Lung (tissue), 12 donors: ENCODE measurements around the gene ERGIC1. TPM values are rescaled to one million over a fixed set of nuclear protein-coding genes. Genes with fewer than 3 reads are reported as not detected.

ENCODE experiments used
- ATAC-seq: fragments of 200-7000 bp; cut with Tn5 transposase; one replicate; pipeline ENCODE4 v1.9.1; 2020; ENCODE audit warnings: moderate number of reproducible peaks; ENCODE audit not compliant: insufficient read depth, low FRiP score
- DNase-seq, 3 donors: peaks; one replicate each; pipeline ENCODE4 v3.0.0-alpha.2; 2013 to 2017
- H3K27ac ChIP-seq, 2 donors: one replicate each; pipeline ENCODE4 v1.5.1; 2013; ENCODE audit warnings: mild to moderate bottlenecking in 2 of 2, moderate library complexity in 2 of 2, control low read depth in 1 of 2, inconsistent platforms in 1 of 2, low read depth in 1 of 2, low read length in 1 of 2
- H3K27me3 ChIP-seq, 3 donors: one replicate each; pipeline ENCODE4 v1.5.1; 2013; ENCODE audit warnings: low read length in 2 of 3; ENCODE audit not compliant: control insufficient read depth in 3 of 3, insufficient read depth in 3 of 3
- H3K36me3 ChIP-seq, 4 donors: one replicate each; pipeline ENCODE4 v1.5.1; 2013; ENCODE audit warnings: low read length in 4 of 4, mild to moderate bottlenecking in 1 of 4, moderate library complexity in 1 of 4; ENCODE audit not compliant: control insufficient read depth in 4 of 4, insufficient read depth in 4 of 4
- H3K4me1 ChIP-seq, 5 donors: one replicate each; pipeline ENCODE4 v1.5.1; 2013; ENCODE audit warnings: low read length in 5 of 5, mild to moderate bottlenecking in 2 of 5, moderate library complexity in 1 of 5; ENCODE audit not compliant: control insufficient read depth in 5 of 5, insufficient read depth in 5 of 5
- H3K4me3 ChIP-seq: one replicate; pipeline ENCODE4 v1.5.1; 2013; ENCODE audit warnings: mild to moderate bottlenecking, control low read depth, moderate library complexity
- H3K9ac ChIP-seq, 2 donors: one replicate each; pipeline ENCODE4 v1.5.1; 2013; ENCODE audit warnings: low read length in 2 of 2, control low read depth in 1 of 2; ENCODE audit not compliant: insufficient read depth in 1 of 2
- H3K9me3 ChIP-seq, 4 donors: one replicate each; pipeline ENCODE4 v1.5.1; 2013; ENCODE audit warnings: low read length in 3 of 4, mild to moderate bottlenecking in 1 of 4, moderate library complexity in 1 of 4; ENCODE audit not compliant: control insufficient read depth in 4 of 4, insufficient read depth in 3 of 4
- WGBS, 2 donors: extraction: QIAGEN DNeasy Blood & Tissue Kit; methylation state at CpG; one replicate each; pipeline ENCODE4 v1.1.7; 2013; 5-methylcytosine and 5-hydroxymethylcytosine counted together
- polyA plus RNA-seq, 2 donors: library from polyadenylated mRNA; stranded (reverse); fragments of 200-250 nt; gene quantifications; one replicate each; pipeline ENCODE4 v1.2.1, GENCODE V29; 2013
- total RNA-seq, 2 donors: library from RNA; depleted of rRNA in 1 of 2; stranded (reverse); fragments of >200 nt in 1 of 2; gene quantifications; one replicate each; pipeline ENCODE4 v1.2.1, GENCODE V29; 2014 to 2021
- TF ChIP-seq, protein P1 (sequence below): IDR thresholded peaks from 2 replicates; pipeline ENCODE4 v1.5.1; 2012; ENCODE audit warnings: mild to moderate bottlenecking; ENCODE audit errors: control extremely low read depth, extremely low read depth
- donor health status: control.
- donor health status: control.
- donor health status: Bipolar disorder and iron deficiency.
- donor health status: healthy.
- donor health status: DM: yes; HTN: yes; CAD: no.

ERGIC1 gene
- total and polyA plus RNA-seq, 4 donors: 62.2 to 215 (median 163) TPM

DNA sequence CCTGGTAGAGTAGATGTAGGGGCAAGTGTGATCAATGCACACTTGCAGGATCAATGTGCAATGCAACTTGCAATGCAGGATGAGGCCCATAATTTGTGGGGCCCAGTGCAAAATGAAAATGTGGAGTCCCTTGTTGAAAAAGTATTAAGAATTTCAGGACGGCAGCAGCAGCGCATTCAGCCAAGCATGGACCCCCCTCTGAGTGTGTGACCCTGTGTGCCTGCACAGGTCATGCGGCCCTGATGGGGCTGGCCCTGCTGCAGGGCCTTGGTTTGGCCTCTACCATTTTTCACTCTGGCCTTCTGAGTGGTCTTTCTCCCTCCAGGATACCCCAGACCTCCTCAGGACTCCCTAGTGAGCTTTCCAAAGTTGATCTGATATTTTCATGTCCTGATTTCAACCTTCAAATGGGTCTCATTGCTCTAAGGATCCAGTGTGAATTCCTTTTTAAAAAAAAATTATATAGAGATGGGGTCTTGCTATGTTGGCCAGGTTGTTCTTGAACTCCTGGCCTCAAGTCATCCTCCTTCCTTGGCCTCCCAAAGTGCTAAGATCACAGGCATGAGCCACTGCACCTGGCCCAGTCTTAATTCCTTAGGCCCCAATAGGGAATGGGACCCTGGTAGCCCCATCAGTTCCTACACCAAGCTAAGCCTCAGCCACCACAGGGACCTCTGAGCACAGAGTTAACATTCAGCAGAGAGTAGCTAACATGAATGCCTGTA, 4.3 kb downstream of the ERGIC1 start:
- Histone ChIP-seq H3K36me3 (peaks cover 0 to 5% (median 2%) of the 10 kb centered on the region in 4 donors), H3K9ac (no peak overlapping the region), H3K27me3 (no peaks in the 10 kb centered on the region), H3K4me1 (peaks cover 3 to 28% (median 21%) of the 10 kb centered on the region in 5 donors), H3K9me3 (no peaks in the 10 kb centered on the region), H3K4me3 (no peak overlapping the region), H3K27ac (peak overlapping the region in 1 of 2 donors; percentile 95)
- TF ChIP-seq, protein P1, sequence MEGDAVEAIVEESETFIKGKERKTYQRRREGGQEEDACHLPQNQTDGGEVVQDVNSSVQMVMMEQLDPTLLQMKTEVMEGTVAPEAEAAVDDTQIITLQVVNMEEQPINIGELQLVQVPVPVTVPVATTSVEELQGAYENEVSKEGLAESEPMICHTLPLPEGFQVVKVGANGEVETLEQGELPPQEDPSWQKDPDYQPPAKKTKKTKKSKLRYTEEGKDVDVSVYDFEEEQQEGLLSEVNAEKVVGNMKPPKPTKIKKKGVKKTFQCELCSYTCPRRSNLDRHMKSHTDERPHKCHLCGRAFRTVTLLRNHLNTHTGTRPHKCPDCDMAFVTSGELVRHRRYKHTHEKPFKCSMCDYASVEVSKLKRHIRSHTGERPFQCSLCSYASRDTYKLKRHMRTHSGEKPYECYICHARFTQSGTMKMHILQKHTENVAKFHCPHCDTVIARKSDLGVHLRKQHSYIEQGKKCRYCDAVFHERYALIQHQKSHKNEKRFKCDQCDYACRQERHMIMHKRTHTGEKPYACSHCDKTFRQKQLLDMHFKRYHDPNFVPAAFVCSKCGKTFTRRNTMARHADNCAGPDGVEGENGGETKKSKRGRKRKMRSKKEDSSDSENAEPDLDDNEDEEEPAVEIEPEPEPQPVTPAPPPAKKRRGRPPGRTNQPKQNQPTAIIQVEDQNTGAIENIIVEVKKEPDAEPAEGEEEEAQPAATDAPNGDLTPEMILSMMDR: no peak
- DNase-seq (no peak), ATAC-seq (no peak)
- WGBS, 2 donors: 86 to 93% methylated on average over 3 of the region's 3 CpGs

DNA sequence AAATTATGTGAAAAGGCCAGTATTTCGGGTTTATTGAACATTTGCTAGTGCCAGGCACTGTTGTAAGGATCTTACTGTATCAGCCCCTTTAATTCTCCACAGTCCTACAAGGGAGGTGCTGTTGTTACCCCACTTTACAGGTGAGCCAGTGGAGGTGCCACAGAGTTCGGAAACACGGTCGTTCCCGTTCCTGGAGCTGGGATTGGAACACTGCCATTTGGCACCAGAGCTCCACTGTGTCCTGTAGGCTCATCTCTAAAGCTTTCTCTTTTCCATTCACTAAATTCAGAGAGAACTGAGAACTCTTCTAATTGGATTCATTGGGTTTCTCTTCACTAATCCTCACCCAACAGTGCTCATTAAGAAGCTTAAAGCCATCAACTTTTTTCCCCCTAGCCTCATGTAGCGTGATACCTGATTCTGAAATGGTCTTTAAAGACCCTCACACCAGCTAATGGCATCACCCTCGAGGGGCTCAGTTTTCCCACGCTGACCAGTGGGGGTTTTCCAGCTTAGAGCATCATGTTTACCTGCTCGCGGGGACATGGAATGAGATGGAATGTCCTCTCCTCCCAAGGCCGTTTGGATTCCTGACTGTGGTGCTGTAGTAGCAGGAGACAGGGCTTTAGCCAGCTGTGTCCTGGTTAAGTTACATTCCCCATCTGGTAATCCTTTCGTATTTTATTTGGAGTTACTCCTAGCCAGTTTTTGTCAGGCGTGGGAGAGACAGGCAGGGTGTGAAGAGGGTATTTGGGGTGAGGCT, 5.8 kb downstream of the ERGIC1 start:
- H3K9ac ChIP-seq: no peak overlapping the region
- no peaks in the 10 kb centered on the region for H3K9me3 ChIP-seq
- no peaks in the 10 kb centered on the region for H3K27me3 ChIP-seq
- peaks cover 0 to 10% (median 3%) of the 10 kb centered on the region in 4 donors for H3K36me3 ChIP-seq
- no peak overlapping the region for H3K4me3 ChIP-seq
- peaks cover 2 to 35% (median 17%) of the 10 kb centered on the region in 5 donors for H3K4me1 ChIP-seq
- WGBS, 2 donors: 62 to 79% methylated on average over 13 of the region's 13 CpGs
- peak overlapping the region; percentile 6 to 32 for H3K27ac ChIP-seq
- TF ChIP-seq, protein P1: no peak
- ATAC-seq (no peak), DNase-seq (no peak)

DNA sequence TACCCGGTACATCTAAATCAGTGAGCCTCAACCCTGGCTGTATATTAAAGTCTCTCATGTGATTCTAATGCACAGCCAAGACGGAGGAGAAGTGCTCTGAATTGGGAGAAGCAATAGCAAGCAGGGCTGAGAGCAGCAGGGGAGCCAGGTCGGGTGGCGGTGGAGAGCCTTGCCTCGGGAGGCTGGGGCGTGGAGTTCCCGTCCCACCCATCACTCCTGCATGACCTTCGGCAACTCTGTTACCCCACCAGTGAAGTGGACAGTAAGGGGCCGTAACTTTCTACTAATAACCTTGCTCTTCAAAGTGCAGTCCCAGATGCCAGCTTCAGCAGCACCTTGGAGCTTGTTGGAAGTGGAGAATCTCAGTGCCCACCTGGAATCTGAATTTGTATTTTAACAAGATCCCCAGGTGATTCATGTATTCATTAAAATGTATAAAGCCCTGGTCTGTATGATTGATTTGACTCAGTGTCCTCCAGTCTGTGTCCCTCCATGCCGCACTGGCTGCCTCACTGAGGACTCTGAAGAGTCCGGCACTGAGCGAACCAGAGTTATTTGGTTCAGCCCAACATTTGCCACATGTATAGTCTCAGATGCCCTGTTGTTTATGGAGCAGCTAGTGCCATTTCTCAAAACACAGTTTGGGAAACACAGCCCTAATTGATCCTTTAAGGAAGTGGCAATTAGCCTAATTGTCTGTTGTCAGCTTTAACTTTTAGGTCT, 6.5 kb downstream of the ERGIC1 start:
- Histone ChIP-seq H3K4me1 (peaks cover 0 to 36% (median 9%) of the 10 kb centered on the region in 5 donors), H3K4me3 (no peak overlapping the region), H3K9me3 (no peaks in the 10 kb centered on the region), H3K27me3 (no peaks in the 10 kb centered on the region), H3K27ac (peak overlapping the region; percentile 6 to 32), H3K9ac (no peak overlapping the region), H3K36me3 (peaks cover 0 to 12% (median 3%) of the 10 kb centered on the region in 4 donors)
- TF ChIP-seq, protein P1: no peak
- no peak for DNase-seq
- ATAC-seq: no peak
- 88 to 91% methylated on average over 12 of the region's 12 CpGs for WGBS, 2 donors
